HEK293T (cell line): ENCODE results near the gene ANGPTL2.

Experiments
- BHLHE40 ChIP-seq: fragments of 450-650 bp; IDR thresholded peaks from 2 replicates; pipeline ENCODE4 v1.6.1; 2016; ENCODE audit warnings: mild to moderate bottlenecking, moderate library complexity, borderline replicate concordance
- FOXA1 ChIP-seq: fragments of 450-650 bp; IDR thresholded peaks from 2 replicates; pipeline ENCODE4 v1.6.1; 2016; ENCODE audit warnings: mild to moderate bottlenecking
- FOXK2 ChIP-seq: fragments of 450-650 bp; IDR thresholded peaks from 2 replicates; pipeline ENCODE4 v1.6.1; 2016; ENCODE audit warnings: mild to moderate bottlenecking
- SUZ12 ChIP-seq: fragments of 450-650 bp; IDR thresholded peaks from 2 replicates; pipeline ENCODE4 v1.6.1; 2016; ENCODE audit warnings: mild to moderate bottlenecking

- TF ChIP-seq SUZ12 (no peak), BHLHE40 (no peak), FOXA1 (no peak), FOXK2 (no peak)
Observed at GRCh38 chr9:127076860-127077643, 45.4 kb downstream of the ANGPTL2 start.
